HG02943 (cell line): ENCODE measurements around the gene NEBL.
"Not testable (repeated sequence)": the region's sequence is repeated elsewhere in the genome, so short reads cannot be mapped to it uniquely, and the experiment has no call there.

Experiments used
- ATAC-seq: cut with Tn5 transposase; IDR thresholded peaks from one replicate; pipeline ENCODE4 v1.9.1; 2021; ENCODE audit warnings: mild to moderate bottlenecking, low read depth, moderate library complexity; ENCODE audit not compliant: unreplicated experiment

Gene NEBL, protein sequence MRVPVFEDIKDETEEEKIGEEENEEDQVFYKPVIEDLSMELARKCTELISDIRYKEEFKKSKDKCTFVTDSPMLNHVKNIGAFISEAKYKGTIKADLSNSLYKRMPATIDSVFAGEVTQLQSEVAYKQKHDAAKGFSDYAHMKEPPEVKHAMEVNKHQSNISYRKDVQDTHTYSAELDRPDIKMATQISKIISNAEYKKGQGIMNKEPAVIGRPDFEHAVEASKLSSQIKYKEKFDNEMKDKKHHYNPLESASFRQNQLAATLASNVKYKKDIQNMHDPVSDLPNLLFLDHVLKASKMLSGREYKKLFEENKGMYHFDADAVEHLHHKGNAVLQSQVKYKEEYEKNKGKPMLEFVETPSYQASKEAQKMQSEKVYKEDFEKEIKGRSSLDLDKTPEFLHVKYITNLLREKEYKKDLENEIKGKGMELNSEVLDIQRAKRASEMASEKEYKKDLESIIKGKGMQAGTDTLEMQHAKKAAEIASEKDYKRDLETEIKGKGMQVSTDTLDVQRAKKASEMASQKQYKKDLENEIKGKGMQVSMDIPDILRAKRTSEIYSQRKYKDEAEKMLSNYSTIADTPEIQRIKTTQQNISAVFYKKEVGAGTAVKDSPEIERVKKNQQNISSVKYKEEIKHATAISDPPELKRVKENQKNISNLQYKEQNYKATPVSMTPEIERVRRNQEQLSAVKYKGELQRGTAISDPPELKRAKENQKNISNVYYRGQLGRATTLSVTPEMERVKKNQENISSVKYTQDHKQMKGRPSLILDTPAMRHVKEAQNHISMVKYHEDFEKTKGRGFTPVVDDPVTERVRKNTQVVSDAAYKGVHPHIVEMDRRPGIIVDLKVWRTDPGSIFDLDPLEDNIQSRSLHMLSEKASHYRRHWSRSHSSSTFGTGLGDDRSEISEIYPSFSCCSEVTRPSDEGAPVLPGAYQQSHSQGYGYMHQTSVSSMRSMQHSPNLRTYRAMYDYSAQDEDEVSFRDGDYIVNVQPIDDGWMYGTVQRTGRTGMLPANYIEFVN

DNA sequence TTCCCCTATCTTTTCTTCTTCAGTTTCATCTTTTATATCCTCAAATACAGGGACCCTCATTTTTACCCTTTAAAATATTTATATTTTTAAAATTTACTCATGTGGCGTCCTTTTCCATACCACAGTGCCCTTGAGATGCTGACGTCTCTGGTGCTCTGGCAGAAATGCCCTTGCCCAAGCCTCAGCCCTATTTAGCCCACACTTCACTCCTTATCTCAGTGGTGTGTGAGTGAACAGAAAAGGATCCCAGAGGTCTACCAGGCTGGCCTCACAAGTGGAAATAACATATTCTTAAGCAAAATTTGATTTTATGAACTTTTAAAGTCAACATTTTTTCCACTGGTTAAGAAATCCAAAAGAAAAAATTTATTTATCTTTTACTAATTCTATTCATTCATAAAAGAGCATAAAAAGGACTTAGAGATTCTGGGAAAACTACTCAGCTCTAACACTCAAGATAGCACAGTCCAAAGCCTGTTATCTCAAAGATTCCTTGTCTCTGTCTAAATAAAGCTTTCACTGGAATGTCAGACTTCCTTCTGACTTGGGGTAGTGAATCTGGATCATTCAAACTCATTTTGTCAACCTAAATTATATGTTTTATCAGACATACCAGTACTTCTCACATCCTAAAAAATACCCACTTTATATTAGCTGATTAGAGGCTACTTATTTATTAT is at the start of gene NEBL:
TSS of gene NEBL (minus strand) at position 166 of the 680 bp plus-strand sequence. CDS start at position 60, 106 bp downstream.
- no peak for ATAC-seq

DNA sequence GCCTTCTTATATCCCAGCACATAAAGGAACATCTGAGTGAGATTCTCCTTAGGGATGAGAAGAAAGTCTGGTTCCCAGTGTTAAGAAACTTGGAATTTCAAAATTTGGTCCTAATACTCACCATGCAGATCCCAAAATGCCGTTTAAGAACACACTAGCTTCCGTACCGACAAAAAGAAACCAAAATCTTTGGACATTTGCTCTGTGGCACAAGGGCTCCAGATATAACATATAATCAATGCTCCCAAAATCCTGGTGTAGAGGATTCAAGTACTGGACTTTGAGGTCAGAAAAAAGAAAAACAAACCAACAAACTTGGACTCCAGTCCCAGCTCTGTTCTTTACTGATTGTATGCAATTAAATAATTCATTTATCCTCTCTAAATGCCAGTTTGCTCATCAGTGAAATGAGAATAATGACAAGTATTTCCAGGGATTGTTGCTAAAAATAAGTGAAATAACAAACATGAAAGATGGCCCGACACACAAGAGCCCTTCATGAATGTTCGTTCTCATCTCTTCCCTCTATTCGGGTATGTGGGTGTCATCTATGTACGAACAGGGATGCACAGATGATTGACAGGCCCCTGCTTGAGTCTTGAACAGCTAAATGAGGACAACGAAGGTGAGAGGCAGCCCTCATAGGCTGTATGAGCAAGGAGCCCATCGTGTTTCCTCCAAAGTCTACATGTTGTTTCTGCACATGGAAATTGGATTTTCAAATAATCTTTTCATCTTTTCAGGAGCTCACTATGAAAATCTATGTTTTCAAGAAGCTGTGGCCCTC is 48.6 kb upstream of the NEBL start:
- no peak for ATAC-seq

DNA sequence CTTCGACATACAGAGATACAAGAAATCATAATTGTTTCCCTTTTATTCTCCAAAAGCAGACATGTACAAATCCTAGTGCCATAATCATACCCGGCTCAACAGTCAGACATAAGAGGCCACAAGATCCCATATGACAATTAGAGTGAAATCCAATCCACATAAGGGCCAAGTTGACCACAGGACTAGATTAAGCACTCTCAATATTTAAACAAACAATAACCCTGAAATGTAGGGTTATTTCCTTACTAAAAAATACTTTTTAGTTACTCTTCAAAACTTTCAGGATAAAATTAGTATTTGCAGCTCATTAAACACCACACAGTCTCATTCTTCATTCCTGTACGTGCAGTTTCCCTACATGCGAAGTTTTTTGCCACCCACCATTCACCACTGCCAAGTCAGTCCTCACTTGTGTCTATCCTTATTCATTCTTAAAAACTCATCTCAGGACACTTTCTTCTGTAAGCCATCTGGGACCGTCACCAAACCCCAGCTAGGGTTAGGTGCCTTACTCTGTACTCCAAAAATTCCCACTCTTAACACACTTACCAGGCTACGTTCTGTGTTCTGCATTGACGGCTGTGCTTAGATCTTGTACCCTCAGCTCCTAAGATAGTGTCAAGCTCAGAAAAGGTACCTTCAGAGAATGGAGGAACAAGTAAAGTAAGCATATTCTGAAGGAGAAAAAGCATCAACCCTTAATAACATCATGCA is 47.8 kb upstream of the NEBL start:
- no peak for ATAC-seq

DNA sequence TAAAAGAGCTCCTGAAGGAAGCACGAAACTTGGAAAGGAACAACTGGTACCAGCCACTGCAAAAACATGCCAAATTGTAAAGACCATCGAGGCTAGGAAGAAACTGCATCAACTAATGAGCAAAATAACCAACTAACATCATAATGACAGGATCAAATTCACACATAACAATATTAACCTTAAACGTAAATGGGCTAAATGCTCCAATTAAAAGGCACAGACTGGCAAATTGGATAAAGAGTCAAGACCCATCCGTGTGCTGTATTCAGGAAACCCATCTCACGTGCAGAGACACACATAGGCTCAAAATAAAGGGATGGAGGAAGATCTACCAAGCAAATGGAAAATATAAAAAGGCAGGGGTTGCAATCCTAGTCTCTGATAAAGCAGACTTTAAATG is 42.3 kb upstream of the NEBL start:
- not testable (repeated sequence) for ATAC-seq

DNA sequence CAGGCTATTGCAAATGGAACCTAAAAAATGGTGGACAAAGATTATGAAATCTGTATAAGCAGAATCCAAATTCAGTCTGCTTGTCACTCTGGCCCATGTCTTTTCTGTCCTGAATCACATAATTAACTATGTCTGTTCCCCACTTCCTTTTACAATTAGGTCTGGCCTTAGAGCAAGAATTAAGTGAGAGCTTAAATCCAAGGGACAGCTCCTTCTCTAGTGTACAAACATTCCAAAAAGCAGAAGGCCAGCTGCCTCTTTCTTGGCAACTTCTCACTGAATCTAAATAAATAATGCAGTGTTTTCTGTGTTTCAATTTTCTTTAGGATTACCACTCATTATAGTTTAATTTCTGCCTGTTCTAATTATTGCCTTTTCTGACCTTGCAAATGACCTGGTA is 39.3 kb upstream of the NEBL start:
- ATAC-seq: no peak

DNA sequence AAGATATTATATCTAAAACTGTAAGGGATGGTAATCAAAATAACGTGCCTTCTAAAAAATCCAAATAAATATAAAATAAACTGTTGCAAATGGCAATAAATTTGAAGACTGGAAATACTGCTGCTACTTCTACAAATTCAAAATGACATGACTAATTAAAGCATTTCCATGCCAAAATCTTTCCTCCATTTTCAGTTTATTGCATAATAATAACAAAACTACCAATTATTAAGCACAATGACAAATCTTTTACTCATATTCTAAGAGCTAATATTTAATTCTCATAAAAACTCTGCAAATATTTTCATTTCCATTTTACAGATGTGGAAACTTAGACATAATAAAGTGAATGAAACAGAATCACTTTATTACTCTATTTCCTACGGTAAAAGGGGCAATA is 38.8 kb upstream of the NEBL start:
- ATAC-seq: no peak

DNA sequence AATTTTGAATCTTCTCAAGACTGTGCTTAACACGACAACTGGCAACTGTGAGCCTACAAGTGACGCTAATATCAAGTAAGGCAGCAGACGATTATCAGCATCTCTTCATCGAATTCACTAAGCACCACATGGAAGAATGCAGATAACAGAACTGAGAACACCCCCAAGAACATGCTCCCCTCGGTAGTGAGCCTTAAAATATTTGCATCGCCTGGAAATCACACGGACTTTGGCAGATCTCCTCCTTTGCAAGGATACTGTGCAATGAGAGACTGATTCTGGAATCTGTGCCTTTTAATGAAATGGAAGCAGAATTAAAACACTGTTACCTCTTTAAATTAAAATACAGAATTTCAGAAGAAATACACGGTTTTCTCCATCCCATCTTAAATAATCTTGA is 38.2 kb upstream of the NEBL start:
- no peak for ATAC-seq

DNA sequence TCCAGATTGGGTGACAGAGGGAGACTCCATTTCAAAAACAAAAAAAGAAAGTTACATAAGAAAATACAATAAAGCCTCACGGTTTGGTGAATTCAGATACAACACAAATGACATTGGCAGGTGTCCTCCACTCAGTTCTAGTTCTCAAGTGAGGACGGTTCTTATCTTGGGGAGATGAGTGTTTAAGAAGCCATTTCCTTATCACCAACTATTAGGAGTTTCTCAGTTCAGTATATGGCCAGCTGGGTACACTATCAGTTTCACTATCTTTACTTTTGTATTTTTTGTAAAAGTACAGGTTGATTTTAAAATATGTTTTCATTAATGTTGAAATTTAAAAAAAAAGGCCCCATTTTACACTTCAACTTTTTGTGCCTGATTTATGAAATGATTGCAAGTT is 36.6 kb upstream of the NEBL start:
- ATAC-seq: no peak

DNA sequence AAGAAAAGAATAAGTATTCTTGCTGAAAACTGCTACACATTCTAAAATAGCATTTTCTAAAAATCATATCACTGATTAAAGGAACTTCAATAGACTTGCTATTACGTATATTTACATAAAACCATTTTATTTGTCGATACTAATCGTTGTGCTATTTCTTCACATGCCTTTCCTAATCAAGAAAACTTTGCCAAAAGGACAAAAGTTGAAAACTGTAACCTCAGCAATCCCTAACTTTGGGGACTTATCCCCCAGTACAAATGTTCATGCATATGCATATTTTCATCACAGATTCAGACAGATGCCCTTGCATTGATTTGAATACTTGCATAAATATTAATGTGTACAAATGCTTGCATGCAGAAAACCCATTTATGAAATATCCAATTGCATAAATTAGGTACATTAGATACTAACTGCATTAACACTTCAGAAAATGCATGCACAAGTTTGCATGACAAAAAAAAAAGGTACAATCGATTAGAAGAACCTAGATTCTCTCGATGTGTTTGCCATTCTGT is 35.6 kb upstream of the NEBL start:
- ATAC-seq: no peak

DNA sequence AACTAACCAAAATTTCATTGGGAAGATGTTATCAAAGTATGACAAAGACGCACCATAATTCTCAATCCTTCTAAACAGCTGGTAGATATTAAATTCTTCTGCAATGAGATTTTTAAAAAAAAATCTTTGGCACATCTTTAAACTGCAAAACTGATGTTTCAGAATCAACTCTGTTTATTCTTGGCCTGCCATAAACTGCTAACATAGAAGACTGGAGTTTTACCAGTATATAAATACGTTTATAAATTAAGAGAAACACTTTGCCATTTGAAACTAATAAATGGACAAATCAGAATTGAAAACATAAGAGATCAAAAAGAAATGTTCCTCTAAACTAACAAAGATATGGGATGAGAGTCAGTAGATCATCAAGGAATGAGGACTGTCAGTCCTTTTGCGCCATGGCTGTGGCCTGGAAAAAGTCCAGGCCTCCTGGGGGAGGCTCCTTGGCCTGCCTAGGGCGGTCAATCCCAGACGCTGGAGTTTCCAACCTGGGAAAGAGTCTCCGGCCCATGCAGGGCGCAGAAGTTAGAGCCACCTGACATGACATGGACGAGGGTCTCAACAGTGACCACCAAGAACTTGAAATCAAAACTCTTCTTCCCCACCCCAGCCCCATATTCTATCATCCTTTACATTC is 34.2 kb upstream of the NEBL start:
- ATAC-seq: no peak

DNA sequence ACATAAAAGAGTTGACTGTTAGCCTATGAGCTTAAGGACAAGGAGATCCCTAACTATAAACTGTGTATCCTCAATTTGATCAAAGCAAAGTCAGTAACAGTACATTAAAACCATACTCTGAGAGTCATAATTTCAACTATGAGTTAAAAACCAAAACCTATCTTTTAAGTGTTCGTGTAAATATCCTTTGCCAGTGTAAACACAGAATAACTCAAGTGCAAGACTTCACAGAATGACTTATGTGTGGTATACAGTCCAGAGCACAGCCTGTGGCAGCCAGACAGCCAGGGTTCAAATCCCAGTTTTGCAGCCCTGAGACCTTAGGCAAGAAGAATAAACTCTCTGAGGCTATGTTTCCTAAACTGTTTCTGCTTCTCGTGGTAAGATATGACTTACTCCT is 30.3 kb upstream of the NEBL start:
- no peak for ATAC-seq

DNA sequence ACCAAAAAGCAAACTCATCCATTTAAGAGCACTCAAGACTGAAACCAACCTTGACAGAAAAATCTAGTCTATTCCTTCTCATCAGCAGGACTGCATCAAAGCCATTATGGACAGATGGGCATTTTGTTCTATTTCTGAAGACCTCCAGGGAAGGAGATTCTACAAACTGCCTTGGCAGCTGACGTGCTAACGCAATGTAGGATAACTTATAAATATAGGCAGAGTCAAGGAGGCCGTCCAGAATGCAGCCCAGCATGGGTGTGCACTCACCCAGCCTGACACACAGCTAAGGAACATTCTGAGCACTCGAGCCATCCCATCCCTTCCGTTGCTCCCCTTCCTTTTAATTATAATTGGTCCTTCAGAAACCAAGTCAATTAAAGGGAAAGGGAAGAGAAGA is 25.3 kb upstream of the NEBL start:
- ATAC-seq: no peak

DNA sequence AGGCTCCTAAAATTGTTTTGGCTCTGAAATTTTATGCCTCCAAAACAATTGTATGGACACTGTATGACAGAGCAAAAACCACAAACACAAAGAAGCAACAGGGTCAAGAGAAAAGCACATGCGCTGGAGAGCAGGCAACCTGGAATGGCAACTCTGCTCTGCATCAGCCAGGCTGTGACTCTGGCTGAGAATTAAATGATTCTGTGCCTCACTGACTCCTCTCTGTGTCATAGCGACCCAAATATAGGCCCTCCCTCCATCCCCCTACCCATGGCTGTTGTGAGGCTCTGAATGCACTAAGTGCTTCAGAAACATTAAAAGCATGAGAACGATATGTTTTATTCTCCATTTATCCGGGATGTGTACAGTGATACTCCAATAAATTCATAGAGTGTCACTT is 24.9 kb upstream of the NEBL start:
- no peak for ATAC-seq

DNA sequence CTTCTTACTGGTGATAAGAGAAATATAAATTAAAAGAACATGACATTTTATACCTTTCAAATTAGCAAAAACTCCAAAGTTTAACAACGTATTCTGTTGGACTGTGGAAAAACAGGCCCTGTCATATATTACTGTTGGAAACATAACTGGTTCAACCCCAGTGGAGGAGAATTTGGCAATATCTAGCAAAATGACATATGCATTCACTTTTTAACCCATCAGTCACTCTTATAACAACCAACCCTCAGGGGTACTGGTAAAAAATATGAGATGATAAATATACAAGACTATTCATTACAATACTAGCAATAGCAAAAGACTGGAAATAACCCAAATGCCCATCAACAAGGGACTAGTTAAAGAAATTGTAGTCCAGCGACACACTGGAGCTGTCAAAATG is 22.9 kb upstream of the NEBL start:
- no peak for ATAC-seq

DNA sequence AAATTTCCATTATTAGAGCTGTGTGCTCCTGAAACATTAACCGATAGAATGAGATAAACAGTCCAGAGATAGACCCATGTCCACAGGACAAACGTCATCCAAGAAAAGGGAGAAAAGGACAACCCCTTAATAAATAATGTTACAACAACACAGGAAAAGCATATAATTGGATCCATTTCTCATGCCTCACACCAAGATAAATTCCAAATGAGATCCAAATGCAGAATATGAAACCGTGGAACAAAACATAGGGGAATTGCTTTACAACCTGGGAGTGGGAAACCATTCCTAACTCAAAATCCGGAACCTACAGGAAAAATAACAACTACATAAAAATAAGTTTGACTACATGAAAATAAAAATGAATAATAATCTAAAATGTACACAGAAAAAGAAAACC is 22.4 kb upstream of the NEBL start:
- no peak for ATAC-seq

DNA sequence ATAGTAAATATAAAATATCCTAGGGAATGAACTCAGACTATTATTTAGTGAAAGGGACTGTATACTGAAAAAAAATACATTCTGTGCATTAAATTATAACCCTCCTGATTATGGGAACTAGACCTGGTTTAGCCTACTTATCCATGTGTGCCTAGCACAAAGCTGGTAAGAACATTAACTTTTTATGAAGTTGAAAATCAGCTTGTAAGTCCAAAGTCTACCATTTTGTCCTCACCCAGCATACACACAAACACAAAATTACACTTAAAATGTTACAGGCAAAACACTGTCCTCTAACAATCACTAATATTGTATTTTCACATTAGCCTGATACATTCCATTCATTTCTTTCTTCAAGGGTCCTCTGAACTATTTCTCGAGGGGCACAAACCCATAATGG is 19.9 kb upstream of the NEBL start:
- ATAC-seq: no peak

DNA sequence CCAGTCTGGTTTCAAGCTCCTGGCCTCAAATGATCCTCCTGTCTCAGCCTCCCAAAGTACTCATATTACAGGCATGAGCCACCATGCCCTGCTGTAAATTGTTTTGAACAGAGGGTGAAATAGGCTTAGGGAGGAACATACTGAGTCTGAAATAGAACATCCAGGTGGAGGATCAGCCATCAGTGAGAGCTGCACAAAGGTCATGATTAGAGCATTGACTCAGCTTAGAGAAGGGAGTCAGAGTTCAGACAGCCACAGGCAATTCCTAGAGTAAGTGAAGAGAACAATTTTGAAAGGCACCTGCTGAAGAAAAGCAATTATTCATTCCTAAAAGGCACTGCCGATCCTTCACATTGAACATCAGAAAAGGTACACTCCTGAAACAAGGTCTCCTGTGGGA is 15.9 kb upstream of the NEBL start:
- ATAC-seq: no peak

DNA sequence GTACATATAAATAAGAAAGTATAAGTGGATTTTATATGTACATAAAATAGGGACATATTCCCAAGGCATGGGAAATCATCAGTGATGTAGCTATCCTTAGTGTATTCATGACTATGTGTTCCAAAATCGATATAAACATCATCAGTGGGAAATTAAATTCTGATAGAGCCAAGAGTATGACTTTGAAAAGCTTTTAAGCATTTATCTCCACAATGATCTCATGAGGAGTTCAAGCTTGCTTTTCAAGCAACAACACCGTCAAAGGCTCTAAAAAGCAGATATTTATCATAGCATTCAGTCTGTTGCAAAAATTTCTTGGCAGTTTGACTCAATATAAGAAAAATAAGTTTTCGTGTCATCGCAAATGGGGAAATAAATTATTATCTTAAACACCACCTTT is 14.5 kb upstream of the NEBL start:
- no peak for ATAC-seq

DNA sequence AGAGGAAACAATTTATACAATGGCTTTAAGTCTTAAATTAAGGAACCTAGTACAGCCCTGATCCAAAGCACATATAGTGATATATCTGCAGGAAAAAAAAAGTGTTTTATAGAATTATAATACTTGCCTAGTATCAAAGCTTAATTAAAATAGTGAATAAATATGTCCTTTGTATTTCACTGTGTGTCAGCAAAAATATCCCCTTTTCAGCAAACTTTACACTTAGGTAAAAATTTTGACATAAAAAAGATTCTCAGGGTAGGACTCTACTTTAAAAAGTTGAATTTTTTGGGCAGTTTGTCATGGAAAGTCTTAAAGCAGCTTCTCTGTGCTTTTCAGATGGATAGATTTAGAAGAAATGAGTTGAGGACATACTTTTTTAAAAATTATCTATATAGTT is 12.7 kb upstream of the NEBL start:
- no peak for ATAC-seq
